Measurements from ENCODE around the gene PRKAR1A.

GRCh38 chr17:68480885-68481284 lies 31.3 kb upstream of the PRKAR1A start:
- TF ChIP-seq CTCF (IDR thresholded peaks at IDR 0.05) (no peak), POLR2A (IDR thresholded peaks at IDR 0.05) (no peak), POLR2AphosphoS5 (IDR thresholded peaks at IDR 0.05) (no peak), EP300 (IDR thresholded peaks at IDR 0.05) (no peak)

All from gastroesophageal sphincter (tissue), 3 donors.